ENCODE measurements around the gene KRT6C.

Gene KRT6C

GRCh38 chr12:52513736-52514135 lies 40.1 kb upstream of the KRT6C start:
- TF ChIP-seq, protein P1, sequence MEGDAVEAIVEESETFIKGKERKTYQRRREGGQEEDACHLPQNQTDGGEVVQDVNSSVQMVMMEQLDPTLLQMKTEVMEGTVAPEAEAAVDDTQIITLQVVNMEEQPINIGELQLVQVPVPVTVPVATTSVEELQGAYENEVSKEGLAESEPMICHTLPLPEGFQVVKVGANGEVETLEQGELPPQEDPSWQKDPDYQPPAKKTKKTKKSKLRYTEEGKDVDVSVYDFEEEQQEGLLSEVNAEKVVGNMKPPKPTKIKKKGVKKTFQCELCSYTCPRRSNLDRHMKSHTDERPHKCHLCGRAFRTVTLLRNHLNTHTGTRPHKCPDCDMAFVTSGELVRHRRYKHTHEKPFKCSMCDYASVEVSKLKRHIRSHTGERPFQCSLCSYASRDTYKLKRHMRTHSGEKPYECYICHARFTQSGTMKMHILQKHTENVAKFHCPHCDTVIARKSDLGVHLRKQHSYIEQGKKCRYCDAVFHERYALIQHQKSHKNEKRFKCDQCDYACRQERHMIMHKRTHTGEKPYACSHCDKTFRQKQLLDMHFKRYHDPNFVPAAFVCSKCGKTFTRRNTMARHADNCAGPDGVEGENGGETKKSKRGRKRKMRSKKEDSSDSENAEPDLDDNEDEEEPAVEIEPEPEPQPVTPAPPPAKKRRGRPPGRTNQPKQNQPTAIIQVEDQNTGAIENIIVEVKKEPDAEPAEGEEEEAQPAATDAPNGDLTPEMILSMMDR (IDR thresholded peaks at IDR 0.05; ENCODE audit: low read length) = no peak
- TF ChIP-seq EZH2 (IDR thresholded peaks at IDR 0.05; ENCODE audit: borderline replicate concordance, low read length) = no peak
- H3K9me3 ChIP-seq (ENCODE audit: low read length) = no peaks in the 10 kb centered on the region
- H3F3A ChIP-seq (ENCODE audit: insufficient read depth, low read length) = no peaks in the 10 kb centered on the region
- H3K27ac ChIP-seq (ENCODE audit: low read depth, low read length, poor library complexity, severe bottlenecking) = no peak overlapping the region
- H4K20me1 ChIP-seq (ENCODE audit: insufficient read depth, low read length) = no peaks in the 10 kb centered on the region
- H3K27me3 ChIP-seq (ENCODE audit: insufficient read depth, low read length) = no peaks in the 10 kb centered on the region
- no peak overlapping the region for H3K9ac ChIP-seq (ENCODE audit: low read length)
- no peaks in the 10 kb centered on the region for H3K36me3 ChIP-seq (ENCODE audit: insufficient read depth, low read length)
- no peaks in the 10 kb centered on the region for H3K9me2 ChIP-seq (ENCODE audit: low read depth, low read length)
- no peak overlapping the region for H3K4me2 ChIP-seq (ENCODE audit: low read length)
- no peak overlapping the region for H2AFZ ChIP-seq (ENCODE audit: low read length)
- H3K79me2 ChIP-seq (ENCODE audit: insufficient read depth, low read length) = no peaks in the 10 kb centered on the region
- no peaks in the 10 kb centered on the region for H3K4me1 ChIP-seq (ENCODE audit: insufficient read depth, low read length, severe bottlenecking)
- H3K4me3 ChIP-seq (ENCODE audit: low read depth, low read length, poor library complexity, severe bottlenecking) = no peak overlapping the region

GRCh38 chr12:52508211-52508610 lies 34.6 kb upstream of the KRT6C start:
- Histone ChIP-seq H3K36me3 (ENCODE audit: insufficient read depth, low read length) (no peaks in the 10 kb centered on the region), H2AFZ (ENCODE audit: low read length) (no peak overlapping the region), H4K20me1 (ENCODE audit: insufficient read depth, low read length) (no peaks in the 10 kb centered on the region), H3F3A (ENCODE audit: insufficient read depth, low read length) (no peaks in the 10 kb centered on the region), H3K79me2 (ENCODE audit: insufficient read depth, low read length) (no peaks in the 10 kb centered on the region), H3K27me3 (ENCODE audit: insufficient read depth, low read length) (no peaks in the 10 kb centered on the region), H3K27ac (ENCODE audit: low read depth, low read length, poor library complexity, severe bottlenecking) (no peak overlapping the region), H3K4me2 (ENCODE audit: low read length) (no peak overlapping the region), H3K4me3 (ENCODE audit: low read depth, low read length, poor library complexity, severe bottlenecking) (no peak overlapping the region), H3K9ac (ENCODE audit: low read length) (no peak overlapping the region), H3K9me2 (ENCODE audit: low read depth, low read length) (no peaks in the 10 kb centered on the region), H3K9me3 (ENCODE audit: low read length) (no peaks in the 10 kb centered on the region), H3K4me1 (ENCODE audit: insufficient read depth, low read length, severe bottlenecking) (no peaks in the 10 kb centered on the region)
- TF ChIP-seq, protein P1 (IDR thresholded peaks at IDR 0.05; ENCODE audit: low read length) = no peak
- TF ChIP-seq EZH2 (IDR thresholded peaks at IDR 0.05; ENCODE audit: borderline replicate concordance, low read length) = no peak

- H3K4me2 ChIP-seq (ENCODE audit: low read length) = no peak overlapping the region
- no peaks in the 10 kb centered on the region for H3K36me3 ChIP-seq (ENCODE audit: insufficient read depth, low read length)
- H3K27me3 ChIP-seq (ENCODE audit: insufficient read depth, low read length) = no peaks in the 10 kb centered on the region
- no peak for TF ChIP-seq EZH2 (IDR thresholded peaks at IDR 0.05; ENCODE audit: borderline replicate concordance, low read length)
- TF ChIP-seq, protein P1 (IDR thresholded peaks at IDR 0.05; ENCODE audit: low read length) = peak; percentile 54
- no peaks in the 10 kb centered on the region for H3K9me2 ChIP-seq (ENCODE audit: low read depth, low read length)
- H3K9ac ChIP-seq (ENCODE audit: low read length) = no peak overlapping the region
- H3K27ac ChIP-seq (ENCODE audit: low read depth, low read length, poor library complexity, severe bottlenecking) = no peak overlapping the region
- no peak overlapping the region for H3K4me3 ChIP-seq (ENCODE audit: low read depth, low read length, poor library complexity, severe bottlenecking)
- H2AFZ ChIP-seq (ENCODE audit: low read length) = no peak overlapping the region
- H3F3A ChIP-seq (ENCODE audit: insufficient read depth, low read length) = no peaks in the 10 kb centered on the region
- H3K4me1 ChIP-seq (ENCODE audit: insufficient read depth, low read length, severe bottlenecking) = no peaks in the 10 kb centered on the region
- H3K9me3 ChIP-seq (ENCODE audit: low read length) = no peaks in the 10 kb centered on the region
- no peaks in the 10 kb centered on the region for H4K20me1 ChIP-seq (ENCODE audit: insufficient read depth, low read length)
- H3K79me2 ChIP-seq (ENCODE audit: insufficient read depth, low read length) = no peaks in the 10 kb centered on the region
These were observed 33.5 kb upstream of the KRT6C start for GRCh38 chr12:52506858-52507715.
